Measurements from ENCODE around the gene ENTPD7.

ENTPD7 gene

DNA sequence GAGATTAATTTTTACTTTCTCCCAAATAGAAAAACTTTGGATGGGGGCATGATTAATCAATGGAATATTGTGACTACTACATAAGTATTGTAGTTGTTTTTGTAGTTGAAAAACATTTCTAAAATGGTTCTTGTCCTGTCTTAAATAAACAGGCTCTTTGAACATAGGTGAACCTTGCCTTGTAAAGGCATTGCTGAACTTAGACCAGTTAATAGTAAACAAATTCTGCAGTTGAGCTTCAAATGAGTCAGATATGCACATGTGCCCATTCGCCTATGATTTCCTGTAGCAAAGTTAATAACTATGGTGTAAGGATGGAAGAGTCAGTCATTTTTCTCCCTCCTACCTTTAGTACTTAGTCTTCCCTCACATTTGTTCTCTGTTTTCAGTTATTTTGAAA is 95.4 kb downstream of the ENTPD7 start:
- no peak for DNase-seq

Data from NCI-H345 (cell line).